ENCODE measurements around the gene DYNLT4. TPM values are rescaled to one million over a fixed set of nuclear protein-coding genes. Genes with fewer than 3 reads are reported as not detected.

DYNLT4 gene
- total and polyA plus RNA-seq, 2 of the 13 experiments (the other 11 are each of a cell fraction or from before 2014, with no cell fraction given): 0.77 TPM; not detected in 1

- TF ChIP-seq, protein P1, sequence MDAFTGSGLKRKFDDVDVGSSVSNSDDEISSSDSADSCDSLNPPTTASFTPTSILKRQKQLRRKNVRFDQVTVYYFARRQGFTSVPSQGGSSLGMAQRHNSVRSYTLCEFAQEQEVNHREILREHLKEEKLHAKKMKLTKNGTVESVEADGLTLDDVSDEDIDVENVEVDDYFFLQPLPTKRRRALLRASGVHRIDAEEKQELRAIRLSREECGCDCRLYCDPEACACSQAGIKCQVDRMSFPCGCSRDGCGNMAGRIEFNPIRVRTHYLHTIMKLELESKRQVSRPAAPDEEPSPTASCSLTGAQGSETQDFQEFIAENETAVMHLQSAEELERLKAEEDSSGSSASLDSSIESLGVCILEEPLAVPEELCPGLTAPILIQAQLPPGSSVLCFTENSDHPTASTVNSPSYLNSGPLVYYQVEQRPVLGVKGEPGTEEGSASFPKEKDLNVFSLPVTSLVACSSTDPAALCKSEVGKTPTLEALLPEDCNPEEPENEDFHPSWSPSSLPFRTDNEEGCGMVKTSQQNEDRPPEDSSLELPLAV (CRISPR knock-in tag; conservative IDR thresholded peaks at IDR 0.05; ENCODE audit: low read depth): no peak
- no peak for TF ChIP-seq JUNB (CRISPR knock-in tag; IDR thresholded peaks at IDR 0.05; ENCODE audit: borderline replicate concordance)
- TF ChIP-seq MTA3 (CRISPR knock-in tag; IDR thresholded peaks at IDR 0.05): no peak
- TF ChIP-seq ZNF615 (CRISPR knock-in tag; IDR thresholded peaks at IDR 0.05; ENCODE audit: borderline replicate concordance): peak; percentile 82; the same call in 1 of the 2 replicates
- no peak for TF ChIP-seq TSC22D2 (CRISPR knock-in tag; IDR thresholded peaks at IDR 0.05; ENCODE audit: borderline replicate concordance)
- TF ChIP-seq ZNF564 (CRISPR knock-in tag; IDR thresholded peaks at IDR 0.05): no peak
- no peak for TF ChIP-seq ZNF552 (CRISPR knock-in tag; IDR thresholded peaks at IDR 0.05; ENCODE audit: borderline replicate concordance)
- no peak for TF ChIP-seq EZH2 (conservative IDR thresholded peaks at IDR 0.05; ENCODE audit: low read depth, low read length)
- peak; percentile 80 for TF ChIP-seq ZNF501 (CRISPR knock-in tag; IDR thresholded peaks at IDR 0.05)
- no peak for TF ChIP-seq ZNF33B (CRISPR knock-in tag; IDR thresholded peaks at IDR 0.05)
- TF ChIP-seq ZNF598 (CRISPR knock-in tag; IDR thresholded peaks at IDR 0.05; ENCODE audit: borderline replicate concordance): no peak
- TF ChIP-seq BRCA1 (CRISPR knock-in tag; IDR thresholded peaks at IDR 0.05): peak; percentile 84
- TF ChIP-seq HNF4G (IDR thresholded peaks at IDR 0.05; ENCODE audit: borderline replicate concordance, low read depth, low read length): no peak
- no peak for TF ChIP-seq HNF4G (CRISPR knock-in tag; IDR thresholded peaks at IDR 0.05; ENCODE audit: borderline replicate concordance, low read depth)
- no peak for TF ChIP-seq ONECUT2 (CRISPR knock-in tag; IDR thresholded peaks at IDR 0.05)
- TF ChIP-seq ZNF570 (CRISPR knock-in tag; IDR thresholded peaks at IDR 0.05; ENCODE audit: borderline replicate concordance): peak; percentile 81; the same call in 1 of the 2 replicates
- TF ChIP-seq DPF2 (CRISPR knock-in tag; IDR thresholded peaks at IDR 0.05; ENCODE audit: borderline replicate concordance, low read depth): no peak
- TF ChIP-seq RXRA (CRISPR knock-in tag; IDR thresholded peaks at IDR 0.05): peak; percentile 96
- peak; percentile 94 for TF ChIP-seq ZNF670 (CRISPR knock-in tag; IDR thresholded peaks at IDR 0.05; ENCODE audit: borderline replicate concordance)
- TF ChIP-seq, protein P2, sequence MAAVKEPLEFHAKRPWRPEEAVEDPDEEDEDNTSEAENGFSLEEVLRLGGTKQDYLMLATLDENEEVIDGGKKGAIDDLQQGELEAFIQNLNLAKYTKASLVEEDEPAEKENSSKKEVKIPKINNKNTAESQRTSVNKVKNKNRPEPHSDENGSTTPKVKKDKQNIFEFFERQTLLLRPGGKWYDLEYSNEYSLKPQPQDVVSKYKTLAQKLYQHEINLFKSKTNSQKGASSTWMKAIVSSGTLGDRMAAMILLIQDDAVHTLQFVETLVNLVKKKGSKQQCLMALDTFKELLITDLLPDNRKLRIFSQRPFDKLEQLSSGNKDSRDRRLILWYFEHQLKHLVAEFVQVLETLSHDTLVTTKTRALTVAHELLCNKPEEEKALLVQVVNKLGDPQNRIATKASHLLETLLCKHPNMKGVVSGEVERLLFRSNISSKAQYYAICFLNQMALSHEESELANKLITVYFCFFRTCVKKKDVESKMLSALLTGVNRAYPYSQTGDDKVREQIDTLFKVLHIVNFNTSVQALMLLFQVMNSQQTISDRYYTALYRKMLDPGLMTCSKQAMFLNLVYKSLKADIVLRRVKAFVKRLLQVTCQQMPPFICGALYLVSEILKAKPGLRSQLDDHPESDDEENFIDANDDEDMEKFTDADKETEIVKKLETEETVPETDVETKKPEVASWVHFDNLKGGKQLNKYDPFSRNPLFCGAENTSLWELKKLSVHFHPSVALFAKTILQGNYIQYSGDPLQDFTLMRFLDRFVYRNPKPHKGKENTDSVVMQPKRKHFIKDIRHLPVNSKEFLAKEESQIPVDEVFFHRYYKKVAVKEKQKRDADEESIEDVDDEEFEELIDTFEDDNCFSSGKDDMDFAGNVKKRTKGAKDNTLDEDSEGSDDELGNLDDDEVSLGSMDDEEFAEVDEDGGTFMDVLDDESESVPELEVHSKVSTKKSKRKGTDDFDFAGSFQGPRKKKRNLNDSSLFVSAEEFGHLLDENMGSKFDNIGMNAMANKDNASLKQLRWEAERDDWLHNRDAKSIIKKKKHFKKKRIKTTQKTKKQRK (IDR thresholded peaks at IDR 0.05; ENCODE audit: low read length): no peak
- TF ChIP-seq ATF7 (IDR thresholded peaks at IDR 0.05): no peak
- TF ChIP-seq ATF7 (CRISPR knock-in tag; IDR thresholded peaks at IDR 0.05): no peak
- no peak for TF ChIP-seq ZNF839 (CRISPR knock-in tag; IDR thresholded peaks at IDR 0.05; ENCODE audit: borderline replicate concordance)
- TF ChIP-seq FOXC1 (CRISPR knock-in tag; IDR thresholded peaks at IDR 0.05; ENCODE audit: borderline replicate concordance): peak; percentile 51; the same call in 1 of the 2 replicates
- peak; percentile 78; the same call in 1 of the 2 replicates for TF ChIP-seq ZNF317 (CRISPR knock-in tag; IDR thresholded peaks at IDR 0.05)
- TF ChIP-seq ZFY (CRISPR knock-in tag; IDR thresholded peaks at IDR 0.05): peak; percentile 97
- TF ChIP-seq ZNF101 (CRISPR knock-in tag; IDR thresholded peaks at IDR 0.05; ENCODE audit: borderline replicate concordance, low read depth): peak; percentile 56; the same call in 1 of the 2 replicates
Measured at GRCh38 chr1:44775078-44775929, 31.8 kb downstream of the DYNLT4 start, which contains the start of gene RPS8 (continued).
